ENCODE measurements around the gene RGL3. TPM values are rescaled to one million over a fixed set of nuclear protein-coding genes. Genes with fewer than 3 reads are reported as not detected.

RGL3 gene
- total RNA-seq, 2 donors from 2014 or later: 125 to 131 TPM

DNA sequence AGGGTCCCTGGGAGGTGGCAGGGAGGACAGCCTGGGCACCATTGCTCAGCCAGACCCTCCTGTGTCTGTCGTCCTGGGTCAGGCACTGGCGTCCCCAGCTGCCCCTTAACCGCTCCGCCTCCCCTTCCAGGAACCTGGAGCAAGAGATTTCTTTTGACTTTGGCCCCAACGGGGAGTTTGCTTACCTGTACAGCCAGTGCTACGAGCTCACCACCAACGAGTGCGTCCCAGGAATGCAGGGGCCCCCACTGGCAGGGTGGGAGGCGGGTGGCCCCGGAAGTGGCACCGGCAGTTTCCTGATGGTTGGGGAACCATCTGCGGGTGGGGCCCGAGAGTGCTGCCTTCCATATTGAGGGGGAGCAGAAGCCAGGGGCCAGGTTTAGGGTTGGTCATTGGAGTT lies 29.3 kb upstream of the RGL3 start:
- H3K36me3 Mint-ChIP-seq (ENCODE audit: low read depth): peaks cover 29% of the 10 kb centered on the region
- H3K27me3 Mint-ChIP-seq (ENCODE audit: insufficient read depth): no peaks in the 10 kb centered on the region
- Histone ChIP-seq H3K9ac (ENCODE audit: extremely low read depth, low read length, poor library complexity, severe bottlenecking) (no peak overlapping the region), H3K4me1 (ENCODE audit: control insufficient read depth, insufficient read depth, low read length) (no peaks in the 10 kb centered on the region), H3K27me3 (ENCODE audit: control insufficient read depth, insufficient read depth, low read length, poor library complexity, severe bottlenecking) (no peaks in the 10 kb centered on the region), H3K36me3 (ENCODE audit: control insufficient read depth, insufficient read depth, low read length) (peaks cover 47% of the 10 kb centered on the region), H3K27ac (ENCODE audit: low read depth, low read length) (no peak overlapping the region), H3K9me3 (ENCODE audit: control insufficient read depth, low read length) (no peaks in the 10 kb centered on the region), H3K4me3 (ENCODE audit: low read length) (no peak overlapping the region)
- peaks cover 4% of the 10 kb centered on the region for H3K4me1 Mint-ChIP-seq
- H3K27ac Mint-ChIP-seq: no peak overlapping the region
- WGBS, 2 experiments (ENCODE audit: insufficient coverage in 1 of 2, insufficient read length in 1 of 2): 96 to 100% methylated on average over 4 to 13 of the region's 13 CpGs
- DNase-seq: no peak
- no peaks in the 10 kb centered on the region for H3K9me3 Mint-ChIP-seq
- TF ChIP-seq, protein P1, sequence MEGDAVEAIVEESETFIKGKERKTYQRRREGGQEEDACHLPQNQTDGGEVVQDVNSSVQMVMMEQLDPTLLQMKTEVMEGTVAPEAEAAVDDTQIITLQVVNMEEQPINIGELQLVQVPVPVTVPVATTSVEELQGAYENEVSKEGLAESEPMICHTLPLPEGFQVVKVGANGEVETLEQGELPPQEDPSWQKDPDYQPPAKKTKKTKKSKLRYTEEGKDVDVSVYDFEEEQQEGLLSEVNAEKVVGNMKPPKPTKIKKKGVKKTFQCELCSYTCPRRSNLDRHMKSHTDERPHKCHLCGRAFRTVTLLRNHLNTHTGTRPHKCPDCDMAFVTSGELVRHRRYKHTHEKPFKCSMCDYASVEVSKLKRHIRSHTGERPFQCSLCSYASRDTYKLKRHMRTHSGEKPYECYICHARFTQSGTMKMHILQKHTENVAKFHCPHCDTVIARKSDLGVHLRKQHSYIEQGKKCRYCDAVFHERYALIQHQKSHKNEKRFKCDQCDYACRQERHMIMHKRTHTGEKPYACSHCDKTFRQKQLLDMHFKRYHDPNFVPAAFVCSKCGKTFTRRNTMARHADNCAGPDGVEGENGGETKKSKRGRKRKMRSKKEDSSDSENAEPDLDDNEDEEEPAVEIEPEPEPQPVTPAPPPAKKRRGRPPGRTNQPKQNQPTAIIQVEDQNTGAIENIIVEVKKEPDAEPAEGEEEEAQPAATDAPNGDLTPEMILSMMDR (conservative IDR thresholded peaks at IDR 0.05): no peak
- H3K4me3 Mint-ChIP-seq: no peak overlapping the region

DNA sequence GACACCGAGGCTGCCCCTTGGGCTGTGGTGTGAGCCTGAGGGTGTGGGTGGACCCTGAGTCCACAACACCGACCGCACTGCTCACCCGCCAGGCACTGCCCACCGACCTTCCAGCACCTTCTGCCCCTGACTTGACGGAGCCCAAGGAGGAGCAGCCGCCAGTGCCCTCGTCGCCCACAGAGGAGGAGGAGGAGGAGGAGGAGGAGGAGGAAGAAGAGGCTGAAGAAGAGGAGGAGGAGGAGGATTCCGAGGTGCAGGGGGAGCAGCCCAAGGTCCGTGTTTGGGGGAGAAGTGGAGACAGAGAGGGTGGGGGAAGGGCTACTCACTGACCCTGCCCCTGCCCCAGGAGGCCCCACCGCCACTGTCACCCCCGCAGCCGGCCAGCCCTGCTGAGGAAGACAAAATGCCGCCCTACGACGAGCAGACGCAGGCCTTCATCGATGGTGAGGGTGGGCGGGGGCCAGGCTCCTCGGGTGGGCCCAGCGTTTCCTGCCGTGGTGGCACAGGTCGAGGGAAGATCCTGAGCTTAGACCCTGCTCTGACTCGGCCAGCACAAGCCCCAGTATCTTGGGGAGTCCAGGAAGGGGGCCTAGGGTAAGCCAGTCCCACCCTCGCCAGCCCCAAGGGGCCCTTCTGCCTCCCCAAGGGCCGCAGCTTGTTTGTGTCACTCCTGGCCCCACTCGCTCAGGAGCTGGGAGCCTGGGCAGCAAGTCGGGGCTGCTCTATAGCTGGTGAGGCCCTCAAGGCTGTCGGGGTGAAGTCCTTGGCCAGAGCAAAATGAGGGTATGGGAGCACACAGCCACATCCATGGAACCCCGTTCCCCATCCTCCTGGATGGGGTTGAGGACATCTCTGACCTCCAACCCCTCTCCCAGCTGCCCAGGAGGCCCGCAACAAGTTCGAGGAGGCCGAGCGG lies 28.5 kb upstream of the RGL3 start:
- TF ChIP-seq, protein P1 (conservative IDR thresholded peaks at IDR 0.05): no peak
- peaks cover 49% of the 10 kb centered on the region for H3K36me3 ChIP-seq (ENCODE audit: control insufficient read depth, insufficient read depth, low read length)
- DNase-seq: no peak
- H3K4me1 Mint-ChIP-seq: peaks cover 3% of the 10 kb centered on the region
- no peak overlapping the region for H3K4me3 Mint-ChIP-seq
- H3K27me3 ChIP-seq (ENCODE audit: control insufficient read depth, insufficient read depth, low read length, poor library complexity, severe bottlenecking): no peaks in the 10 kb centered on the region
- H3K27me3 Mint-ChIP-seq (ENCODE audit: insufficient read depth): no peaks in the 10 kb centered on the region
- no peak overlapping the region for H3K27ac ChIP-seq (ENCODE audit: low read depth, low read length)
- H3K4me3 ChIP-seq (ENCODE audit: low read length): no peak overlapping the region
- no peaks in the 10 kb centered on the region for H3K4me1 ChIP-seq (ENCODE audit: control insufficient read depth, insufficient read depth, low read length)
- no peaks in the 10 kb centered on the region for H3K9me3 Mint-ChIP-seq
- no peak overlapping the region for H3K27ac Mint-ChIP-seq
- H3K9ac ChIP-seq (ENCODE audit: extremely low read depth, low read length, poor library complexity, severe bottlenecking): no peak overlapping the region
- peaks cover 33% of the 10 kb centered on the region for H3K36me3 Mint-ChIP-seq (ENCODE audit: low read depth)
- 96 to 97% methylated on average over 11 to 35 of the region's 35 CpGs for WGBS, 2 experiments (ENCODE audit: insufficient coverage in 1 of 2, insufficient read length in 1 of 2)
- H3K9me3 ChIP-seq (ENCODE audit: control insufficient read depth, low read length): no peaks in the 10 kb centered on the region

DNA sequence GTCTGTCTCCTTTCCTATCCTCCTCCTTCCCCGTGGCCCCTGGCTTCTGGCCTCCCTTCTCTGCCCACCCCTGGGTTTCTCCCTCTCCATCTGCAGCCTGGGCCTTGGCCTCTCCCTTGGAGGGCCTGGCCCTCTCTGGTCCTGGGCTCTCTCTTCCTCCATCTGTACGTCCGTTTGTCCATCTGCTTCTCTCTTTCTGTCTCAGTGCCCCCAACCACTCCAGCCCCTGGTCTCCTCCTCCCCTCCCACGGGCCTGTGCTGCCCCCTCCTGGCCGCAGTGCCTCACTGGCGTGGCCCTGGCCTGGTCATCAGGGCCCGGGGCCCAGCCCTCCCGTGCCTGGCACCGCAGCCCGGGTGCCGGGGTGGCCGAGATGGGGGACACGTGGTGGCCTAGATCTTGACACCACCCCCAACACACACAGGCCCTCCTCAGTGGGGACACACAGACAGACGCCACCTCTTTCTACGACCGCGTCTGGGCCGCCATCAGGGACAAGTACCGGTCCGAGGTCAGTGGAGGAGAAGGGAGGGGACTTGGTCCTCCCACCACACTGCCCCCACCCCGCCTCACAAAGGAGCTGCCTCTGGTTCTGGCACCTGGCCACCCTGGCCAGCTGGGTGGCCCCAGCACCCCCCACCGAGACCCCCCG lies 27.7 kb upstream of the RGL3 start:
- 82 to 86% methylated on average over 2 to 19 of the region's 23 CpGs for WGBS, 2 experiments (ENCODE audit: insufficient coverage in 1 of 2, insufficient read length in 1 of 2)
- Histone ChIP-seq H3K36me3 (ENCODE audit: control insufficient read depth, insufficient read depth, low read length) (peaks cover 57% of the 10 kb centered on the region), H3K9ac (ENCODE audit: extremely low read depth, low read length, poor library complexity, severe bottlenecking) (no peak overlapping the region), H3K27me3 (ENCODE audit: control insufficient read depth, insufficient read depth, low read length, poor library complexity, severe bottlenecking) (no peaks in the 10 kb centered on the region), H3K9me3 (ENCODE audit: control insufficient read depth, low read length) (no peaks in the 10 kb centered on the region), H3K27ac (ENCODE audit: low read depth, low read length) (no peak overlapping the region), H3K4me3 (ENCODE audit: low read length) (no peak overlapping the region), H3K4me1 (ENCODE audit: control insufficient read depth, insufficient read depth, low read length) (no peaks in the 10 kb centered on the region)
- Mint-ChIP-seq H3K27ac (peak overlapping the region; percentile 27), H3K36me3 (ENCODE audit: low read depth) (peaks cover 40% of the 10 kb centered on the region), H3K4me3 (no peak overlapping the region), H3K4me1 (no peaks in the 10 kb centered on the region), H3K27me3 (ENCODE audit: insufficient read depth) (no peaks in the 10 kb centered on the region), H3K9me3 (no peaks in the 10 kb centered on the region)
- TF ChIP-seq, protein P1 (conservative IDR thresholded peaks at IDR 0.05): peak; percentile 91
- DNase-seq: peak; percentile 91
